Rectal smooth muscle tissue (tissue), 1 donor: ENCODE data around the gene CLDN9.

Source experiments
- H3K27ac ChIP-seq: one replicate; pipeline ENCODE4 v1.7.0; 2013; ENCODE audit warnings: low read depth, low read length, inconsistent platforms
- H3K27me3 ChIP-seq: one replicate; pipeline ENCODE4 v1.7.0; 2013; ENCODE audit warnings: low read length; ENCODE audit not compliant: control insufficient read depth, insufficient read depth
- H3K36me3 ChIP-seq: one replicate; pipeline ENCODE4 v1.7.0; 2013; ENCODE audit warnings: low read length; ENCODE audit not compliant: control insufficient read depth, insufficient read depth
- H3K4me1 ChIP-seq: one replicate; pipeline ENCODE4 v1.7.0; 2013; ENCODE audit warnings: low read length; ENCODE audit not compliant: control insufficient read depth, insufficient read depth
- H3K4me3 ChIP-seq: one replicate; pipeline ENCODE4 v1.7.0; 2013; ENCODE audit warnings: low read length
- H3K9ac ChIP-seq: one replicate; pipeline ENCODE4 v1.7.0; 2013; ENCODE audit warnings: low read length

CLDN9 gene

GRCh38 chr16:2979669-2980226 lies 33.0 kb upstream of the CLDN9 start:
- no peaks in the 10 kb centered on the region for H3K27me3 ChIP-seq
- H3K9ac ChIP-seq, result no peak overlapping the region
- peaks cover 2% of the 10 kb centered on the region for H3K4me1 ChIP-seq
- H3K4me3 ChIP-seq, result peak overlapping the region; percentile 57
- no peaks in the 10 kb centered on the region for H3K36me3 ChIP-seq
- no peak overlapping the region for H3K27ac ChIP-seq

GRCh38 chr16:2980227-2981176 lies 32.2 kb upstream of the CLDN9 start, which contains the start of gene PKMYT1:
PKMYT1 (minus strand) TSS chr16:2980446; CDS start chr16:2979657, 789 bp downstream.
- peak within 1 kb of the TSS; percentile 88 for H3K27ac ChIP-seq
- H3K4me1 ChIP-seq, result peaks cover 2% of the 10 kb centered on the region

GRCh38 chr16:2981177-2981898 lies 31.4 kb upstream of the CLDN9 start:
- no peak overlapping the region for H3K27ac ChIP-seq
- peaks cover 2% of the 10 kb centered on the region for H3K4me1 ChIP-seq
- no peaks in the 10 kb centered on the region for H3K27me3 ChIP-seq
- H3K4me3 ChIP-seq, result no peak overlapping the region
- no peaks in the 10 kb centered on the region for H3K36me3 ChIP-seq
- no peak overlapping the region for H3K9ac ChIP-seq

More at GRCh38 chr16:2980227-2981176, 32.2 kb upstream of the CLDN9 start, which contains the start of gene PKMYT1:
- peak within 1 kb of the TSS; percentile 98 for H3K9ac ChIP-seq
- H3K36me3 ChIP-seq, result no peaks in the 10 kb centered on the region
- H3K4me3 ChIP-seq, result peak within 1 kb of the TSS; percentile 98
- H3K27me3 ChIP-seq, result no peaks in the 10 kb centered on the region

- H3K36me3 ChIP-seq, result no peaks in the 10 kb centered on the region
- H3K4me3 ChIP-seq, result no peak overlapping the region
- H3K27me3 ChIP-seq, result no peaks in the 10 kb centered on the region
- H3K27ac ChIP-seq, result no peak overlapping the region
- peaks cover 2% of the 10 kb centered on the region for H3K4me1 ChIP-seq
- H3K9ac ChIP-seq, result no peak overlapping the region
These were observed 30.8 kb upstream of the CLDN9 start for GRCh38 chr16:2981899-2982250.

GRCh38 chr16:2982402-2982801 lies 30.3 kb upstream of the CLDN9 start:
- H3K4me3 ChIP-seq, result no peak overlapping the region
- no peaks in the 10 kb centered on the region for H3K27me3 ChIP-seq
- peaks cover 2% of the 10 kb centered on the region for H3K4me1 ChIP-seq
- no peak overlapping the region for H3K27ac ChIP-seq
- H3K36me3 ChIP-seq, result no peaks in the 10 kb centered on the region
- H3K9ac ChIP-seq, result no peak overlapping the region

- H3K27me3 ChIP-seq, result no peaks in the 10 kb centered on the region
- peak overlapping the region; percentile 27 for H3K4me3 ChIP-seq
- no peaks in the 10 kb centered on the region for H3K36me3 ChIP-seq
- H3K4me1 ChIP-seq, result peaks cover 2% of the 10 kb centered on the region
- no peak overlapping the region for H3K9ac ChIP-seq
- no peak overlapping the region for H3K27ac ChIP-seq
These were observed 29.0 kb upstream of the CLDN9 start for GRCh38 chr16:2983706-2984136.

GRCh38 chr16:2985462-2985861 lies 27.3 kb upstream of the CLDN9 start:
- Histone ChIP-seq H3K27ac (no peak overlapping the region), H3K36me3 (no peaks in the 10 kb centered on the region), H3K27me3 (no peaks in the 10 kb centered on the region), H3K4me1 (no peaks in the 10 kb centered on the region), H3K9ac (no peak overlapping the region), H3K4me3 (no peak overlapping the region)

- H3K4me3 ChIP-seq, result no peak overlapping the region
- no peak overlapping the region for H3K9ac ChIP-seq
- H3K27me3 ChIP-seq, result no peaks in the 10 kb centered on the region
- H3K27ac ChIP-seq, result no peak overlapping the region
- H3K4me1 ChIP-seq, result no peaks in the 10 kb centered on the region
- no peaks in the 10 kb centered on the region for H3K36me3 ChIP-seq
These were observed 26.8 kb upstream of the CLDN9 start for GRCh38 chr16:2985893-2986355.

GRCh38 chr16:2986623-2987188 lies 26.0 kb upstream of the CLDN9 start:
- Histone ChIP-seq H3K4me1 (no peaks in the 10 kb centered on the region), H3K36me3 (no peaks in the 10 kb centered on the region), H3K27me3 (no peaks in the 10 kb centered on the region), H3K27ac (no peak overlapping the region), H3K9ac (no peak overlapping the region), H3K4me3 (no peak overlapping the region)

GRCh38 chr16:2987286-2987685 lies 25.4 kb upstream of the CLDN9 start:
- H3K36me3 ChIP-seq, result no peaks in the 10 kb centered on the region
- no peak overlapping the region for H3K9ac ChIP-seq
- no peak overlapping the region for H3K4me3 ChIP-seq
- H3K27me3 ChIP-seq, result no peaks in the 10 kb centered on the region
- H3K27ac ChIP-seq, result no peak overlapping the region
- H3K4me1 ChIP-seq, result no peaks in the 10 kb centered on the region

GRCh38 chr16:2987833-2988232 lies 24.9 kb upstream of the CLDN9 start:
- H3K9ac ChIP-seq, result no peak overlapping the region
- no peaks in the 10 kb centered on the region for H3K27me3 ChIP-seq
- no peak overlapping the region for H3K4me3 ChIP-seq
- no peaks in the 10 kb centered on the region for H3K4me1 ChIP-seq
- H3K36me3 ChIP-seq, result no peaks in the 10 kb centered on the region
- no peak overlapping the region for H3K27ac ChIP-seq

- Histone ChIP-seq H3K9ac (no peak overlapping the region), H3K4me3 (no peak overlapping the region), H3K27ac (no peak overlapping the region), H3K36me3 (no peaks in the 10 kb centered on the region), H3K4me1 (no peaks in the 10 kb centered on the region), H3K27me3 (no peaks in the 10 kb centered on the region)
These were observed 24.1 kb upstream of the CLDN9 start for GRCh38 chr16:2988590-2989099.
